PC-9 (cell line): ENCODE results near the gene SLC39A12.

ENCODE experiments used
- CTCF ChIP-seq: fragments of 200-600 bp; sonication (generic); conservative IDR thresholded peaks from 2 replicates; pipeline ENCODE4 v1.6.1; 2017; ENCODE audit warnings: mixed run types, antibody characterized with exemption, mild to moderate bottlenecking, moderate library complexity
- EZH2 ChIP-seq: fragments of 200-600 bp; sonication (generic); IDR thresholded peaks from 2 replicates; pipeline ENCODE4 v1.8.0; 2017; ENCODE audit warnings: antibody characterized with exemption, low read depth

- TF ChIP-seq CTCF = no peak
- TF ChIP-seq EZH2 = no peak
Observed at GRCh38 chr10:18005445-18005780, 53.7 kb downstream of the SLC39A12 start.
